ENCODE data around the gene ENPP6. TPM values are rescaled to one million over a fixed set of nuclear protein-coding genes. Genes with fewer than 3 reads are reported as not detected.
A peak's percentile ranks its signal among the peaks of the same experiment; 100 is the strongest.
"Not testable (repeated sequence)": the region's sequence is repeated elsewhere in the genome, so short reads cannot be mapped to it uniquely, and the experiment has no call there.

Gene ENPP6
- total RNA-seq, 1 donor from 2014 or later: 0.39 TPM

DNA sequence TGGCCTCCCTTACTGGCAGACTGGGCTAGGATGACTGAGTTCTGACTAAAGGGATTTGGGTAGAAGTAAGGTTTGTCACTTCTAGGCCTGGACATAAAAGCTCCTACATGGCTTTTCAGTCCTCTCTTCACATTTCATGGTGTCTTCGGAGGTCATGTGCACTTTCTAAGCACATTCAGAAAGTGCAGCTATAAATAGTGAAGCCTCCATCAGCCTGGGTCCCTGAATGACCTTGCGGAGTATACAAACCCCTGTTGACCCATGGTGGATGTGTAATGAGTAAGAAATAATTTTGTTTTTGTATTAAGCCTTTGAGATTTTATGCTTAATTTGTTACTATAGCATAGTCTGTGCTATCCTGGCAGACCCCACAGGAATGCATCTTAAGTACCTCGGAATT lies 158.6 kb downstream of the ENPP6 start:
- DNase-seq: no peak

DNA sequence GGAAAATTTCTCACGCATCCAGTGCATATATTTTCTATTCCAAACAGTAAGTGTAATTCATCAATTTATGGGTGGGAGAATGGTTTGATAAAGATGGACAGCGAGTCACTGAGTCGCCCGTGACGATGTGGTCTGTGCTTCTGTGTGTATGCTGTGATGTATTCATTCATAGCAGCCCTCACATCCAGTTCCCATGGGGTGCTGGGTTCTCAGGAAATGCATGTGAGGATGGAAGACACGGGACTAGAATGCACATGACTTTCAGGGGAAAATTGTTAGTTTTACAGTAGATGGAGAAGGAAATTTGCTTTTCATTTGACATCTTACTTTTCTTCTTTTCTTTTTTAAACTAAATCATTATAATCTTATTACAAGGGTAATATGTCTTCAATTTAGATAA lies 159.6 kb downstream of the ENPP6 start:
- no peak for DNase-seq

DNA sequence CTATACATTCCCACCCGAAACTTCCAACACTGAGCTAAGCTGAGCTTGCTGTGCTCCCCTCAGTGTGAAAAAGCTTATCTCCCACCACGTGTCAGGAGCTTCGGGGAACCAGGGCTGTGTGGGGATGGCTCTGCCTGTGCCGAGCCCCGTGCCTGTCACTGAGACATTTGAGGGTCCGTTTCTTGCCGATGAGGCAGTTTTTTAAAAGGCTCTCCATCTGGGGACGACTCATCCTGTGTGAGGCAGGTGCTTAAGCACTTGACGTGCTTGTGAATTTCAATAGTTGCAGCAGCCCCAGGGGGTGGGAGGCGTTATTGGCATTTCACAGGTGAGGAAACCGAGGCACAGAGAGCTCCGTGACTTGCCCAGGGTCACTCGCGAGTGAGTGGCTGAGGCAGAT lies 160.8 kb downstream of the ENPP6 start:
- no peak for DNase-seq

DNA sequence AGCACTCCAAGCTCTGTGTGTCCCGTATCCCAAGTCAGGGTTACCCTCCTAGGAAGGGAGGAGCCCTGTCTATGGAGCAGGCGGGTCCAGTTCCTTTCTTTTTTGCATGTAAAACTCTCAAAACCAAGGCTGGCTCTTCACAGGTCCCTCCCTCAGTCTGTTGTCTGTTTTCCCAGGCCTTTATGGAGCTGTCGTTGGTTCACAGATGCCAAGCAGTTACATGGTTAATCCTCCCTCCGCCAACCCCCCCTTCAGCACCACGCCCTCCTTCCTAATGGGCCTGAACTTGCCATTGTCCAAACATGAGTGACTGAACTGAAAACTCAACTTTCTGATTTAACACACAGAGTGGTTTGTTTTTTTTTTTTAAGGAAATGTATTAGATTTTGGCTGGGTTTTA lies 164.2 kb downstream of the ENPP6 start:
- no peak for DNase-seq

DNA sequence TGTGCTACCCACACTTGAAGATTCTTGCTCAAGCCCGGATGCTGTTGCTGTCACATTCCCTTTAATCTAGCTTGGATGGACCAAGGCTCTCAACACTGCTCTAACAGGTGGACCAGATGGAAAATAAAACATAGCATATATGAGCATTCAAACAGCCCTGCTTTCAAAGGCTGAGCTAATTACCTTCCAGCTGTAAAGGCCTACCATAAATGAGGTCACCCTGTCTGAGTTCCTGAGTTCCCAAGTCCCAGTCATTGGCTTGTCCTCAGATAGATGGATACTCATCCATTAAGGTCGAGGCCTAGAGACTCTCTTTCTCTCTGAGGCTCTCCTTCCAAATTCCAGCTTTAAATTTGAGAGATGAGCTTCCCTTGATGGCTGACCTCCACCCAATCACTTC lies 165.1 kb downstream of the ENPP6 start:
- no peak for DNase-seq

DNA sequence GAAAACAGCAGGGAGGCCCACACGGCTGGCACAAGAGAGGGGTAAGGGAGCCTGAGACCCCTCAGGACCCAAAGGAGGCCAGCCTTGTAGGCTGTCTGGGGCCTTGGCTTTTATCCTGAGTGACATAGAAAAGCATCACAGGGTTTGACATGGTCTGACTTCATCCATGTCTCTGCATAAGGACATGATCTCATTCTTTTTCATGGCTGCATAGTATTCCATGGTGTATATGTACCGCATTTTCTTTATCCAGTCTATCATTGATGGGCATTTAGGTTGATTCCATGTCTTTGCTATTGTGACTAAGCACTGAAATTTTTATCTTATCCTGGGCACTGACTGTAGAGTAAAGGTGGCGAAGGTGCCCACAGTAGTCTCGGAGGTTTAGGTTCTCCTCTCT lies 166.4 kb downstream of the ENPP6 start:
- DNase-seq: not testable (repeated sequence)

DNA sequence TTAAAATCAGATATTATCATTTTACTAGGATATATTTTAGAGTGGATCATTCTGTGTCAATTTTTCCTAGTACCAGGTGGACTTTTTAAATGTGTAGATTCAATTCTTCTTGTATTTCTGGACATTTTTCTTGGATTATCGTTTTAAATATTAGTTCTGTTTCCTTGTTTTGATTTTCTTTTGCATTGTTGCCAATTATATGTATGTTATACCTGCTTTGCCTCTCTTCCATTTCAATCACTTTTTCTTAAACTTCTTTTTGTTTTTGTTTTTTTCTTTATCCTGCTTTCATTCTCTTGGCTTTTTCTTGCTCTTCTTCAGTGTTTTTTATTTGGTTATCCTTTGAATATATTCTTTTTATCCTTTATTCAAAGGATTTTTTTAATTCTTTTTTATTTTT lies 171.5 kb downstream of the ENPP6 start:
- DNase-seq: no peak

DNA sequence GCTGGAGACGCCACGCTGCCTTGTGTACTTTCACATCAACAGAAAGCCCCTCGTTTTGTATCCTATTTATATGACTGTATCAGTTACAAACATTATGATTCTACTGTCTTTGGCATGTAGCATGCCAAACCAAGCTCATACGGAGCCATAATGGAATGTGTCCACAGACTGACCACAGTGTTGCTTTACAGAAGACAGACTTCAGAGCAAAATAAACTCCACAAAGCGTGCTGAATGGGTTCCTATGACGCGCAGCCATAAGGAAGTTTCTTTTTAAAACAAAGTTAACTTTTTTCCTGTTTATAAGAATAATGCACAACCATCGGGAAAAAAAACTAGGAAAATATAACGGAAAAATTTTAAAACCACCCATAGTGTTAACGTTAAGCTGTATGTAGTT lies 176.5 kb downstream of the ENPP6 start:
- no peak for DNase-seq

DNA sequence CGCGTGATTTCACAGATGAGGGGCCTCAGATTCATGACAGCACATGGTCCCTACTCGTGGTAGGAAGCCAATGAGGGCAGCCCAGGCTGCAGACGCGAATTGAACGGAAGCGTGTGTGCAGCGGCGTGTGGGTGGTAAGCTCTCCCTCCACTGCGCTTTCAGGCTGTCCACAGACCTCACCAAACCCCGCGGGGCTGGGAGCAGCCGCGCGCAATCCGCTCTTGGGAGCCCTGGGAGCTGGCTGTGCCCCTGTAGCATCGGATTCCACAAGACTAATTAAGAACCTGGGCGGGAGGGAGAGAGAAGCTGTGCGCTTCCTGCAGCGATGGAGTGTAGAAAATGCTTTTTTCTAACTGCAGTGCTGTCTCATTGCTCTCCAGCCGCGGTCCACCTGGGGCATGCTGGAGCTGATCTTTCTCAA lies 177.7 kb downstream of the ENPP6 start:
- DNase-seq: peak; percentile 50

Measured in skin of body (tissue), 2 donors.